Stimulated activated CD4-positive, alpha-beta T cell treated with anti-CD3 and anti-CD28 coated beads, Interleukin-15, amount 100 ng/mL, for 1 hour (primary cell): ENCODE measurements around the gene NMNAT1.
"Not testable (repeated sequence)": the region's sequence is repeated elsewhere in the genome, so short reads cannot be mapped to it uniquely, and the experiment has no call there.

Source experiments
- DNase-seq, 2 donors: peaks; one replicate each; pipeline ENCODE4 v3.0.0-alpha.2; 2020; ENCODE audit warnings: low read depth in 1 of 2, low spot score in 1 of 2

The NMNAT1 gene

GRCh38 chr1:9917901-9918300 is 25.4 kb upstream of the NMNAT1 start:
- no peak for DNase-seq

- DNase-seq = no peak
Observed at GRCh38 chr1:9920606-9921005, 22.7 kb upstream of the NMNAT1 start.

GRCh38 chr1:9922342-9922741 is 20.9 kb upstream of the NMNAT1 start:
- no peak for DNase-seq

GRCh38 chr1:9927259-9927658 is 16.0 kb upstream of the NMNAT1 start:
- DNase-seq = no peak

GRCh38 chr1:9929431-9930385 is 13.6 kb upstream of the NMNAT1 start:
- DNase-seq = no peak

- DNase-seq = no peak
Observed at GRCh38 chr1:9942399-9942938, 806 bp upstream of the NMNAT1 start.

- DNase-seq = no peak
Observed at GRCh38 chr1:9946315-9946714, 3.0 kb downstream of the NMNAT1 start.

GRCh38 chr1:9957726-9958125 is 14.5 kb downstream of the NMNAT1 start:
- no peak for DNase-seq

- no peak for DNase-seq
Observed at GRCh38 chr1:9960011-9960410, 16.7 kb downstream of the NMNAT1 start.

- DNase-seq = no peak
Observed at GRCh38 chr1:9960706-9961562, 17.7 kb downstream of the NMNAT1 start.

- DNase-seq = no peak
Observed at GRCh38 chr1:9984253-9984652, 41.0 kb downstream of the NMNAT1 start.

GRCh38 chr1:9985001-9985400 is 41.7 kb downstream of the NMNAT1 start:
- DNase-seq = no peak

- no peak for DNase-seq
Observed at GRCh38 chr1:9989773-9990172, 46.5 kb downstream of the NMNAT1 start.

- DNase-seq = no peak
Observed at GRCh38 chr1:9990944-9991343, 47.7 kb downstream of the NMNAT1 start.

- DNase-seq = no peak
Observed at GRCh38 chr1:9992910-9993309, 49.6 kb downstream of the NMNAT1 start.

- DNase-seq = no peak
Observed at GRCh38 chr1:9993561-9994075, 50.3 kb downstream of the NMNAT1 start.

- no peak for DNase-seq
Observed at GRCh38 chr1:9996624-9997582, 53.6 kb downstream of the NMNAT1 start, which contains the start of gene RBP7. RBP7 (plus strand) TSS chr1:9997228; CDS start chr1:9997259, 31 bp downstream.

GRCh38 chr1:10001016-10001665 is 57.9 kb downstream of the NMNAT1 start:
- no peak for DNase-seq

- DNase-seq = not testable (repeated sequence)
Observed at GRCh38 chr1:10005248-10005647, 62.0 kb downstream of the NMNAT1 start.

- DNase-seq = no peak
Observed at GRCh38 chr1:10007169-10007568, 63.9 kb downstream of the NMNAT1 start.
